Psoas muscle (tissue), 8 donors: ENCODE measurements around the gene NEK10. TPM values are rescaled to one million over a fixed set of nuclear protein-coding genes. Genes with fewer than 3 reads are reported as not detected.

Experiments
- ATAC-seq, 4 donors: fragments of 200-7000 bp; cut with Tn5 transposase; one replicate each; pipeline ENCODE4 v1.9.1; 2020; ENCODE audit warnings: moderate library complexity in 3 of 4, mild to moderate bottlenecking in 2 of 4
- DNase-seq, 2 donors: peaks; one replicate each; pipeline ENCODE4 v3.0.0-alpha.2; 2020
- H3K27ac ChIP-seq: fragments of 200-600 bp; one replicate; pipeline ENCODE4 v1.8.0; 2022
- H3K27me3 ChIP-seq, 3 donors: fragments of 200-600 bp in 1 of 3; one replicate each; pipeline versions ENCODE4 v1.6.1 to v1.8.0; 2013 to 2022; ENCODE audit warnings: low read length in 2 of 3, mild to moderate bottlenecking in 2 of 3, moderate library complexity in 1 of 3; ENCODE audit not compliant: insufficient read depth in 3 of 3
- H3K36me3 ChIP-seq, 2 donors: fragments of 200-600 bp in 1 of 2; one replicate each; pipeline versions ENCODE4 v1.6.1 to v1.8.0; 2013 to 2022; ENCODE audit warnings: low read depth in 1 of 2, mild to moderate bottlenecking in 1 of 2, moderate library complexity in 1 of 2; ENCODE audit not compliant: insufficient read depth in 1 of 2
- H3K4me1 ChIP-seq: fragments of 200-600 bp; one replicate; pipeline ENCODE4 v1.8.0; 2022
- H3K4me3 ChIP-seq: fragments of 200-600 bp; one replicate; pipeline ENCODE4 v1.8.0; 2022; ENCODE audit warnings: mild to moderate bottlenecking
- H3K9me3 ChIP-seq: fragments of 200-600 bp; one replicate; pipeline ENCODE4 v1.8.0; 2022
- CTCF ChIP-seq: fragments of 200-600 bp; IDR thresholded peaks from one replicate; pipeline ENCODE4 v1.8.0; 2022; ENCODE audit warnings: antibody characterized with exemption
- WGBS, 3 donors: extraction: QIAGEN DNeasy Blood & Tissue Kit; methylation state at CpG; one replicate each; pipeline versions ENCODE4 v1.1.6 to v1.1.7; 2013; 5-methylcytosine and 5-hydroxymethylcytosine counted together
- intact Hi-C, 2 donors: fragments of 100-400 bp; cut with DNase I; formaldehyde crosslinking; loops; one replicate each; pipeline versions ENCODE4 v1.11.0 to v1.14.2; 2022
- polyA plus RNA-seq, 3 donors: library from polyadenylated mRNA; stranded (reverse); fragments of 200-250 nt; gene quantifications; one replicate each; pipeline ENCODE4 v1.2.3, GENCODE V29; 2013
- total RNA-seq, 4 donors: library from RNA; stranded (reverse); fragmentation: NEBNext Ultra II Directional in 2 of 4; extraction: Animal tissue kit (Norgen Biotek cat#: 25700) in 2 of 4; gene quantifications; one replicate each; pipeline versions ENCODE4 v1.2.1 to v1.2.4, GENCODE V29; 2021 to 2023
- donor health status: healthy with polysubstance abuse.
- donor health status: DM: no; HTN: no; CAD: no; lungs with moderate emphysema.
- donor health status: Bipolar disorder and iron deficiency.
- donor health status: healthy.
- donor health status: DM: yes; HTN: yes; CAD: no.
- donor health status: DM: no; HTN: no; CAD: no.
- donor health status: DM: no; HTN: no; CAD: no.
- donor health status: DM: yes; HTN: yes; CAD: no.

Gene NEK10
- total and polyA plus RNA-seq, 7 donors: 0.44 to 16.6 (median 5.0) TPM

GRCh38 chr3:27201492-27201891 lies 167.7 kb downstream of the NEK10 start:
- intact Hi-C loops: no loop called here
- Histone ChIP-seq H3K4me1 (no peaks in the 10 kb centered on the region), H3K9me3 (no peaks in the 10 kb centered on the region), H3K36me3 (peaks cover 0 to 14% of the 10 kb centered on the region in 2 donors), H3K27me3 (no peaks in the 10 kb centered on the region), H3K27ac (no peak overlapping the region), H3K4me3 (no peak overlapping the region)
- ATAC-seq (no peak), DNase-seq (no peak)
- WGBS, 3 donors: 94 to 96% (median 96%) methylated on average over 5 of the region's 5 CpGs
- TF ChIP-seq CTCF: no peak

- WGBS, 3 donors: 54 to 68% (median 59%) methylated on average over 2 of the region's 2 CpGs
- Histone ChIP-seq H3K4me1 (peaks cover under 1% of the 10 kb centered on the region), H3K27me3 (no peaks in the 10 kb centered on the region), H3K9me3 (no peaks in the 10 kb centered on the region), H3K4me3 (no peak overlapping the region), H3K36me3 (peaks cover 0 to 14% of the 10 kb centered on the region in 2 donors), H3K27ac (no peak overlapping the region)
- no peak for ATAC-seq
- intact Hi-C loops: no loop called here
- no peak for TF ChIP-seq CTCF
- no peak for DNase-seq
These were observed 168.3 kb downstream of the NEK10 start for GRCh38 chr3:27200721-27201489.

- intact Hi-C loops: loop anchor here in 1 of 2 donors (10.0 kb wide), 1 partner anchor 50 kb away; no protein-coding TSS in a partner anchor
- ATAC-seq (no peak), DNase-seq (no peak)
- 0 to 29% (median 1%) methylated on average over 1 of the region's 1 CpG for WGBS, 3 donors
- no peak for TF ChIP-seq CTCF
- H3K4me3 ChIP-seq: no peak overlapping the region
- H3K36me3 ChIP-seq: peaks cover 0 to 3% of the 10 kb centered on the region in 2 donors
- H3K27me3 ChIP-seq: no peaks in the 10 kb centered on the region
- H3K27ac ChIP-seq: no peak overlapping the region
- H3K4me1 ChIP-seq: peaks cover 14% of the 10 kb centered on the region
- no peaks in the 10 kb centered on the region for H3K9me3 ChIP-seq
These were observed 174.2 kb downstream of the NEK10 start for GRCh38 chr3:27194861-27195483.

GRCh38 chr3:27193056-27193455 lies 176.1 kb downstream of the NEK10 start:
- no peaks in the 10 kb centered on the region for H3K9me3 ChIP-seq
- H3K4me1 ChIP-seq: peaks cover 14% of the 10 kb centered on the region
- no peak for TF ChIP-seq CTCF
- DNase-seq (no peak), ATAC-seq (no peak)
- 65 to 75% (median 66%) methylated on average over 2 of the region's 2 CpGs for WGBS, 3 donors
- H3K27ac ChIP-seq: no peak overlapping the region
- no peak overlapping the region for H3K4me3 ChIP-seq
- intact Hi-C loops: loop anchor here in 1 of 2 donors (10.0 kb wide), 1 partner anchor 48 kb away; no protein-coding TSS in a partner anchor
- no peaks in the 10 kb centered on the region for H3K27me3 ChIP-seq
- H3K36me3 ChIP-seq: no peaks in the 10 kb centered on the region
